GM18498 (cell line): Measurements from ENCODE around the gene UXS1.
A peak's percentile ranks its signal among the peaks of the same experiment; 100 is the strongest.

ENCODE experiments used
- ATAC-seq: cut with Tn5 transposase; IDR thresholded peaks from one replicate; pipeline ENCODE4 v1.9.1; 2021; ENCODE audit warnings: mild to moderate bottlenecking, moderate library complexity; ENCODE audit not compliant: unreplicated experiment

The UXS1 gene

DNA sequence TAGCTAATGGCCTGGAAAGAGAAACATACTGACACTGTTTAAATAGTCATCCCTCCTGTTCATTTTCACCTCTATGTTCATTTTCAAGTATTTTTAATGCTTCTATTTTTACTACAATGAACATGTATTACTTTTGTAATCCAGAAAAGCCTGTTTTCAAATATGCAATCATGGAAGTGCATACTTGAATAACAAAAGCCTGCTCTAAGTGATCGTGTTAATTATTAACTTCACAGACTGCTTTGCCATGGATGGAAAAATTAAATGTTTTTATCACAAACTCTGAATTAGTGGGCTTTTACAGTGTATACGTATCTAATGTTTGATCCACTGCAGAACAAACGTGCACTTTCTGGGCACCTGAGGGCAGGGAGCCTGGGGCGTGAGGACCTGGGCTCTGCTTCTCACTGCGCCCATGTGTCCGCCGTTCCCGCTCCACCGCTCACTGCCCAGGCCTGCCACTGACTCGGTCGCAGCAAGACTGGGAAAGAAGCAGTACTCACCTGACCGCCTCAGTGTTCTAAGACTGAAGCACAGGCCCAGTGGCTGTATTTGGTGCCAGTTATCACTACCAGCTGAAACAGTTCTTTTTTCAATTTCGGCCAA lies 80.6 kb downstream of the UXS1 start:
- no peak for ATAC-seq

DNA sequence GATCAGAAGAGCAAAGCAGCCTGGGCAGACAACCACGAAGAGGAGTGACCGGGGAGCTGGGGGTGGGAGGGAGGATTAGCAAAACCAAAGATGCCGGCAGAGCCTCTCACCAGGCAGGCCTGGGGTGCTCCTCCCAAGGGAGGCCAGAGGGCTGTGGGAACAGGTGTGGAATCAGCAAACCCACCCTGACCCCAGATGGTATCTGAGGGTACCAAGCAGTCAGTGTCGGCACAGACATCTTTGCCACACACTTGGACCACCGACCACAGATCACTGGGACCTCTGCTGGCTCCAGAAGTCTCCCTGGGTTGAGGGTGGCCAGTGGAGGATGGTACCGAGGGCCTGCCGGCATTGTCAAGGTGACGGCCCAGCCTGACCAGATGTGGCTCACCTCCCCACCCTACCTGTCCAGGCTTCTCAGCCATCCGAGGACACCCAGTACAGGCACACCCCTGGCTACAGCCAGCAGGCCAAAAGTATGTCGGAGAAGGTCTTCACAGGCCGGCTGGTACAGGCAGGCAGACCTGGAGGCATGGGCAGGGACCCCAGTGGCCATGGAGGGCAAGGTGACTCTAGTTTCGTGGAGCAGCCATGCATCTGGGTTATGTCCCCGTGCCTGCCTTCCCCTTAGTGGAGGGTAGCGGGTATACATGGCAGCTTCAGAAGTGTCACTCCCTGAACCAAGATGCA lies 82.1 kb downstream of the UXS1 start:
- no peak for ATAC-seq

DNA sequence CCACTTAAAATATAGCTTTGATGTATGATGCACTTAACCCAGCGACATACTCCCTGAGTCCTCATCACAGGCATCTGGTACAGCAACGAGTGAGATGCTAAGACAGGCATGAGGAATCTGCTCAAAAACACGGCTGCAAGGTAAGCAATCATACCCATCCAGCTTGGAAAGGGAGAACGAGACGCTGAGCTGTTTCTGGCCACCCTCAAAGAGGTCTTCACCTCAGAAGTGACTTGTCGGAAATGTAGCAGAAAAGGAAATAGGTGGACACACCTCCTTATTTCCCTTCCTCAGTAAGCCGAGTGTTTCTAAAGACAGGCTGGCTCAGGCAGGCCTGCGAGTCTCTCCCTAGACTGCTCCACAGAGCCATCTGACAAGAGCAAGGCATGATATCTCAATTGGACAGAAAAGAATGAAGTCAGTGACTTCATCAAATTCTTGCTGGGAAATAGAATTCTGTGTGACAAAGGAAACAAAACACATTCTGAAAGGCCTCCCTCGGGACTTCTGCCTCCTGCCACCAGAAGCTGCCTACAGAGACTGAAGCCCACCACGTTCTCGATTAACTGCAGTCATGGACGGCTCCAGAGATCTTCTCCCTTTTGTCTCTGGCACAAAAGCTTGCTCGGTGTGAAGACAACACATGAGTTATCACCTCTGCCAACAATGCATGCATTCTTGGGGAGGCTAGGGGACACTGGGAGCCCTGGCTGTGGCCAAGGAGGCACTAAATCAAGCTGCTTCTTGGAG lies 84.3 kb downstream of the UXS1 start:
- ATAC-seq = no peak

DNA sequence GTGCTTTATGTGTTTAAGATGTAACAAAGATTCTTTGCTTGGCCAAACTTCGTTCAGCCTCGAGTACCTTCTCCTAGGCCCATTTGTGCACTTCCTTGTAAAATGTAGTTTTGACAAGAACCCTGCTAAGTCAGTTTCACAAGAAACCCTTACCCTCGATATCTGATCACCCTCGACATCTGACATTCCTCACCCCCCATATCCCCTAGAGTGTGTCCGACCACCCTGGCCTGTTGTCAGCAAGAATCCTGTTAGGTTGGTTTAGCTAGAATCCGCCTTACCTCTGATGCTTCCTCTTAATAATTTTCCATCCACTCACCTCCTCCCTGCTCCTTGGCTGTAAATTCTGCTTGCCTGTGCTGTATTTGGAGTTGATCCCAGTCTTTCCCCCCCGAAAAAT lies 85.3 kb downstream of the UXS1 start:
- ATAC-seq = no peak

DNA sequence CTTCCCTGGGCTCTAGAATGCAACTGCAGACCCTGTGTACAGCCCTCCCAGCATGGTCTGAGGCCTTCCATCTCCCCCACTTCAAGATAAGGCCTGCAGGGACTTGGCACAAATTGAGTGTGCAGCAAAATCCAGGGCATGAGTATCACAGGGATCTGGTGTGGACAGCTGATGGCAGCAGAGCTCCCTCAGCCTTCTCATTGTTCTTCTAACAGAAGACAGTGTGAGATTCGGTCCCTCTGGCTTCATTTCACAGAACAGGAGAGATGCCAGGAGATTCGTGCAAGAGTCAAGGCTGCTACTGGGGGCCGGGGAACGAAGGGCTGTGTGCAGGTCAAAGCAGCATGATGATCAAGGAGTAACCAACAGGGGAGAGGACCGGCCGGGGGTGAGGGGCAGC lies 85.8 kb downstream of the UXS1 start:
- ATAC-seq = no peak

DNA sequence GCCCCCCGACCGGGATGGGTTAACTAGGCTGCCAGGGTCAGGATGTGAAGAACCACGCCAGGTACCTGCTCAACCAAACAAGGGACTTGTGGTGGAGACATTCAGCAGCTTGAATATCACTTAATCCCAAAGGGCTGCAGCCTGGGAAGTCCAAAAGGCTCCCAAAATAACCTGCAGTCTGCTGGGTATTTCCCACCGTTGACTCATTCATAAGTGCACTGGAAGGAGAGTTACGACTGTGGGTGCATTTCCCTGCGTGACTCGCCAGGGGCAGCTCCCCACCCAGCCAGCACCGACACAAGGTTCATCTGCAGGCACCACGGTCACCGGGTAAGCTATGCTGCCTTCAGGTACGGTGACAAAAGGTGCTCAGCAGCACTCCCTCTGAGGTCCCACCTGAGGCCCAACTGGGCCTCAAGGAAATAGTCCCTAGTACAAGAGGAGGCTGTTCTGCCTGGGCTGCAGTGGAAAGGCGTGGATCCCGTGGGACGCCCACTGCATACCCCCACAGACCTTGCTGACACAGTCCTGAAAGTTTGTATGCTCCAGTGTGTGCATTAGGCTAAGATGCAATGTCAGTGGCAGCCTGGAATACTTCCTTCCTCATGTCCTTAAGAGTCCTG lies 86.5 kb downstream of the UXS1 start:
- ATAC-seq = peak; percentile 76

DNA sequence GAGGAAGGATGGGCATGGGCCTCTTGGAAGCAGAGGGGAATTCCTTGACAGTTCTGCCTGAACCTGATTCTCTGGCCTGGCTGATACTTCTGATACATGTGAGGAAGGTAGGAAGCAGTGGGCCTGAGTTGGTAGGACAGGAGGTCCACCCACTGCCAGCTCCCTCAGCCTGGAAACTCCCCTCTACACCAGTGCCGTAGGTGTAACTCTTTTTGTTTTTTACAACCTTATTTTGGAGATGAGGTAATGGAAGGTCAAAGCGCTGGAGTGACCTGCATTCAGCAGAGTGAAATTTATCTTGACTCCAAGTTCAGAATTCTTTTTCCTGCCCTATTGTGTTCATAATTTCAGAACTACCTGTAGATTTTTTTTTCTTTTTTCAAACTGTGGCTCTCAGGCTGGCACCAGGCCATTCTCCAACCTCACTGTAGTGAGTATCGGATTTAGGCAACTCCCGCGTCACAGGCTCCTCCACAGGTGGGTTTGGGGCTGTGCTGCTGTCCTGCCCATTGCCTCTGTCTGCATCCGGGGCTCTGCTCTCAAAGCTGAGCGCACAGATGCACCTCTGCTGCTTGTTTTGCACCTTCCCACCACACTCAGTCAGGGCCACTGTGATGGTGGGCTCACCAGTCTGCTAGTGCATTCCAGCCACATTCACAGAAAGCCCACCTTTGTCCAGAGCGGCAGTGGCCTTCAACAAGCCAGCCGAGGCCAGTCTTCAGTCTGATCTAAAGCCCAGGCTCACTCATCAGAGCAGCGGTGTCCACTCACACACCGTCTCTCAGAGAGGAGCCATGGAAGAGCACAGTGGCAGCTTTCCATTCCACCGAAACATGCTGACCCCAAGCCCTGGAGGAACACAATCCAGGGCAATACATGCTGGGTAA lies 87.2 kb downstream of the UXS1 start:
- no peak for ATAC-seq

DNA sequence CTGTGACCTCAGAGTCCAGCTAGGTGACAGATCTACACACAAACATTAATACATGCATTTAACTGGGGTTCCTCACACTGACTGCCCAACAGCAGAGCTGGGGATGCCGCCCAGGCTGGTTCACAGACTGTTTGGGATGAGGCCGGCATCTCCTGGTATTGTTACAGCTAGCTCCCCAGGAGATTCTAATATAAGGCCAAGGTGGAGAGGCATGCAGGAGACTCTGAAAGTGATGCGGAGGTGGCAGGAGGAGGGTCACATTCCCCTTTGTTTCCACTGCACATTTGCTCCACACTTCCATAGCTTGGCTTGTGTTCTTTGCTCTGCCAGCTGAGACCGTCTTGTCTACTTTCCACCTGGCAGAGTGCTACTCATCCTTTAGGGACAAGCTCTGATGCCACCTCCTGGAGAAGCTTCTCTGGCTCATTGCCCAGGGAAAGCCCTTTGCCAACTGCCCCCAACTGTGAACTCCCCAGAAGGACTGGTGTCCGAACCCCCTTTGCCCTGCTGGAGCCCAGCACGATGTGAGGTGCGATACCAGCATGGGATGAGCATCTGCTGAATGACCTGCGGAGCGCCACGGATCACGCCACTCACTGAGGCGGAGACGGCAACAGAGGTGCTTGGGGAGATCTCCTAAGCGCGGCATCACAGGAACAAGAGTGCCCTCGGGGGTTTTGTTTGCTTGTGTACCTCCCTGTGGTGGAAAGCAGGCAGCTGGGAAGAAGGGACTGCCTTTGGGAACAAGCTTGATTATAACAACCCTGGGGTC lies 88.8 kb downstream of the UXS1 start:
- ATAC-seq = no peak

DNA sequence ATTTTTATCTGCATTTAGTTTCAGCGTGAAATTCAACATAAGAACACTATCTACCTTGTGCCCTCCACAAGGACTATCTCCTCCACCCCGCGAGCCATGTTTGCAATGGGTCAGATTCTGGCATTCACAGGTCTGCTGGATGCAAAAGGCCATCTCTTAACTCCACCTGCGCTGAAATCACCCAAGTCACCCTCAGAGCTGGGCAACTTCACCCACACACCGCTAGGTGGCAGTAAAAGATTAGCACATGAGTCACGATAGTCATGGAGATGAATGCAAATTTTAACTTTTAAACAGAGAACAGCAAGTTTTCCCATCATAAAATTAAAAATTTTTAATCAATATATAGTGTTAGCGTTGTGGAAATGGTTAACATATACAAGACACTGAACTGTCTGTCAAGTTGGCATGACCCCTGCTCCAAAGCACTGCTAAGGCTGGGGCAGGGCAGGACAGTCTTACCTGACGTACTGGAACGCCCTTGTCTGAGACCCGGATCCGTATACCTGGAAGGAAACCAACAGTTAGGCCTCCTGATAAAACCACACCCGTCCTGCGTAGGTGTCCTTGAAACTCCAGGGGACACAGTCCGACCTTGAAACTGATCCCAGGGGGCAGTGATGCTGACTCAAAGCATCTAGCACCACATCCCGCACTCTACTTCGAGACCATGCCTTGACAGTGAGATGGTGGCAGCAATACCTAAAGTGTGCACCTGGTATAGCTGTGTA lies 89.6 kb downstream of the UXS1 start:
- peak; percentile 63 for ATAC-seq

DNA sequence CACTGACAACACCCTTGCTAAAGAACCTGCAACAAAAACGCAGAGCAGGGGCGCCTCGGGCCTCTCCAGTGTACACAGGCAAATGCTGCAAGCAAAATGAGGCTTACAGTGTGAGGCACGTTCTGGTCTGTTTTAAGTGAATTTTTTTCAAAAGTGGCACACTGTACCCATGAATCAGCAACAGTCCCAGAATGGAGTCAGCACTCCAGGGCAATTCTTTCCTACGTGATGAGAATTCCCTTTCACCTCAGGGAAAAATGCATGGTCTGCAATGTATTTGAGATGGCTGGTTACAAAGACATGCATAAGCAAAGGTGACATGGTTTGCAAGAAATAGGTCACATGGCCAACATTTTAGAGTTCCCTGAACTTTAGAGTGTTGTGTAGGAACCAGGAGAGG lies 94.4 kb downstream of the UXS1 start:
- no peak for ATAC-seq

DNA sequence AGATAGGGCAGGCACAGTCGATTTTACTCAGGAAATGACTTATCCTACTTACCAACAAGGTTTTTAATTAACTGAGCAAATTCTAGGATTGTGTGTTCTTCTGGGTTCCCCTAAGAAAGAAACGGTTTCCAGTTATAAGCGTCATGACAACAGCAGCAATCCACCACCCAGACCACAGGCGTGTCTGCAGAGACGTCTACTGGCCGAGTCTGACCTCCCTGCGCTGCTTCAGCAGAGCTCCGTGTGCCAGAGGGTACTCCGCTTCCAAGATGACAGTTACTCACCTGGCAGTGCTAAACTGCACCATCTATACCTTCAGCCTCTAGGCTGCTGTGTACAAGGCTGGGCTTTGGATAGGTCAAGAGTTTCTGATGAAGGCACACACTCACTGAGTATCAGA lies 95.4 kb downstream of the UXS1 start:
- no peak for ATAC-seq

DNA sequence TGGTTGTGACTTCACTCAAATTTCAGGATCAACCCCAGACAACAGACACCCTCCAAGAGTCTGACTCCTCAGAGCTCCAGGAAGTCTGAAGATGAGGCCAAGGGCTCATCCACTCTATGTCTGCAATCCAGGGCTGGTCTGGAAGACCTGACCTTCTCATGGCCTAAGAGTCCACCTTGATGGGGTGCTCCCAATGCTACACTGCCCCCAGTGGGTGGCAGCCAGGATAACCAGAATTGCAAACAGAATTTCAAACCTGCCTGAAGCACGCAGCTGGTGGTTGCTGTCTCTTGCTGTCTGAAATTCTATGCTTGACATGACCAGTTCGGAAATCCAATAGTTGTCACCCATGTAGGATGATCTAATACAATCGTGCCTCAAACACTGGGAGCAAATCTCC lies 96.0 kb downstream of the UXS1 start:
- ATAC-seq = no peak

DNA sequence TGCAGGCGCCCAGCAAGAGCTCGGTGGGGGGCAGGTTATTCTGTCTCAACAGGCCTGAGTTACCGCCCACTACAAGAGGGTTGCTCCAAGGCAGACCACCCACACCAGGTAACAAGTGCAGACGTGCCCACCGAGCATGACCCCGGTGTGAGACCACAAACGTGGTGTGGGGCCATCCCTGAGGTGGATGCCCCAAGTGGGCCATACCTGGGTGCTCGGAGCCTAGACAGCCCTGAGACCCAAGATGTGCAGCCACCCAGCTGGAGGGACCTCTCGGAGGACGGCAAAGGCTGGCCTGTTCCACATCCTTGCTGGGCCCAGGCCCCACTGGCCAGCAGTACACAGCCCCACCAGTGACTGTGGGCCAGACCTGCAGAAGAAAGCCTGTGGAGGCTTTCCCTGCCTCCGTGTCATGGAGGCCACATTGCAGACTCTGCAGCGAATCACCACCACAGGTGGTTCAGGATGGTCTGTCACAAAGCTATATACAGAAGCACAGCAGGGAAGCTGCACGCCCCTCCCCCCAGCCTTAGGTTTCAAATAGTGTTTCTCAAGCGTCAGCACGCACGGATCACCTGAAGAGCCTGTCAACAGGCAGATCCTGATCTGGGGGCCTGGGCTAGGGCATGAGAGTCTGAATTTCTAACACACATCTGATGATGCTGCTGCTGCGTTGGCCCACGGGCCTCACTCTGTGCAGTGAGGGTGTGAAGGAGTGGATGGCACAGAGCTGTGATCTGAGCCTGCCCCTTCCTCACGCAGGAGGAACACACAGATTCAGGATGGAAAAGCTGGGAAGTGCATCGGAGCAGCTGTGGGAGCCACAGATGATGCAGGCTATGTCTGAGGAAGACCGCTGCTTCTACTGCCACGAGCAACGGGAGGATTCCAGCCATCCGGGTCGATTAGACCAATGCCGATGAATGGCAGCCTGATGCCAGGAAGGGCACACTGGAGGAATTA lies 96.8 kb downstream of the UXS1 start:
- no peak for ATAC-seq

DNA sequence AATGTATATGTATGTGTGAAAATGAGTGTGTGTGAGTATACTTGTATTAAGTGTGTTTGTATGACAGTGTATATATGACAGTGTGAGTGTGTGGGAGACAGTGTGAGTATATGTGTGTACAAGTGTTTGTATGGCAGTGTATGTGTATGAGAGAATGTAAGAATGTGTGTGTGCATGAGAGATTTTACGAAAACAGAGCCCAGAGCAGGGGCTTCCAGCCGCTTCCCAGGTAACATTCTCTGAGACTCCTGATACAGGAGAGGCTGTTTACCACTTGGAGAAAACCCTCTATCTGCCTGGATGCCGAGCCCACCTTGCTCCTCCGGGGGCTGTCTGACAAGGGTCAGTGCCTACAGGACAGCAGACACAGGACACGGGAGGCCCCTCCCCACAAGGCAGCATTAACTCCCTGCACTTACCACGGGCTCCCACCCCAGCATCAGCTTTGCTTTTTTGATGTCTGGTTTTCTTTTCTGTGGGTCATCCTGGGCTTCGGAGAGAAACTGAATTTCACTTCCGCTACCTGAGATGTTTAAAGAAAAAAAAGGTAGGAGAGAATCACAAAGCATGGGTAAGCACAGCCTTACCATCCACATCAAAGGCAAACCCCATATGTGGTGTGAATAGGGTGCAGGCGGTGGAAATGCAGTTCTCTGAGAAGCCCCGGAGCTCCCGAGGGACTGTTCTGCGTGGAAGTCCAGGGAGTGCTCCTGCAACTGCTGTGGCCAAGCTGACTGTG lies 97.6 kb downstream of the UXS1 start:
- no peak for ATAC-seq

DNA sequence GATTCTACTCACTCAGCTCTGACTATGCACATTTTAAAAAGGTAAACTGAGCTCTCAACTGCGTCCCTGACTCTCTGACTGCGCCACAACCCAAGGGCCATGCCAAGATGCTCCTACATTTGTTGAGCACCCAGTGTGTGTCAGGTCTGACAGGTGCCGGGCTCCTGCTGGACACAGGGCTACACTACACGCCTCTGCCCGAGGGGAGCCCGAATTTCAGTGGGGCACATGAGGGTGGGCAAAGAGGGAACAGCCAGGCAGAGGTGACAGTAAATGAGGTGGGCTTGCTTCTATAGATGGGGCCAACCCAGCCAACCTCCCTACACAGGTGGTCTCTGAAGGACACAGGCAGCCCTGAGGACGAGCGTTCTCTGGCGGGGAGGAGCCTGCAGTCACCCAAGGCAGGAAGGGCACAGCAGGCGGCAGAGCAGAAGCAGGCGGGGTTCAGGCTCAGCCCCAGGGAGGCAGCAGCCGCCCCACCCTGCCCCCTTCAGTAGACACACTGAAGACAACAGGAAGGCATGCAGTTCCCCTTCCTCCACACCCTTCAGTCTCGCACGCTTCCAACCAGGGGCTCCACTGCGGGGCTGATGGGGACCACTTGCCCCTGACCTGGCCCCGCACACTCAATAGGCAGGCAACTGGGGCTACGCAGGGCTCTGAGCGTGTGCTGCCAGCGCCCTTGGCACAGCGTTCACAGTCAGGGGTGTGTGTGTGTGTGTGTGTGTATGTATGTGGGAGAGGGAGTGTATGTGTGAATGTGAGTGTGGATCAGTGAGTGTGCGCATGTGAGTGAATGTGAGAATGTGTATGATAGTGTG lies 98.4 kb downstream of the UXS1 start:
- ATAC-seq = no peak

DNA sequence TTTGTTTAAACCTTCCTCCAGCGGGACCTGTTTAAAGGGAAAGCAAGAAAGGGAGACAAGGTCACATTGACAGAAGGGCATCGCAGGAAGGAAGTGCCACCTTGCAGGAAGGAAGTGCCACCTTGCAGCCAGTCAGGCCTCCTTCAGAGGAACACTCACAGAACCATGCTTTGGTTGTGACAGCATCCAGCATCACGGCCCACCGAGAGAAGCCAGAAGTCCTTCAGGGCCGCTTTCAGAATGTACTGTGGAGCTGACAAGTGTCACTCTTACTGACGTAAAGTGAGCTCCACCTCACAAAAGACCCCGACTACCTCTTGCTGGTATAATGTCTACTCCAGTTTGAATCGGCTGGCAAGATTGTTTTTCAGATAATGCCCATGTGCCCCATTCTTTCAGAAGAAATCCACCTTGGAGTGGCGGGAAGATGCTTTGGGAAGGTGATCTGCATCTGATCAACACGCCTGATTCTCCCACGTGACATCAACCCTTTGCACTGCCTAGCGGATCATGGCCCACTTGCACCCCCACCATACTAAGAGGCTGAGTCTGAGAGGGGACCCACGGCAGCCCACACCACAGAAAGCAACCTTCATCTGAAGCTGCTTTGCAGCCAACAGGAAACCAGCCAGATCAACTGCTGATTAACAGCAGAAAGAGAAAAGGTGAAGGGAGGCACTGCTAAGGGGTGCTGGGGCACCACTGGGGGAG lies 99.8 kb downstream of the UXS1 start:
- ATAC-seq = no peak
